Omental fat pad (tissue), 4 donors: ENCODE results near the gene PACRG. TPM values are rescaled to one million over a fixed set of nuclear protein-coding genes. Genes with fewer than 3 reads are reported as not detected.

ENCODE experiments used
- ATAC-seq: fragments of 150-250 bp; one replicate; pipeline ENCODE4 v1.9.1; 2016; ENCODE audit warnings: mild to moderate bottlenecking, moderate library complexity; ENCODE audit not compliant: low FRiP score
- DNase-seq: peaks from one replicate; pipeline ENCODE4 v3.0.0-alpha.2; 2019; ENCODE audit warnings: low spot score
- total RNA-seq, 4 donors: library from RNA; depleted of rRNA; stranded (reverse); fragments of >200 nt; gene quantifications; one replicate each; pipeline ENCODE4 v1.1.0, GENCODE V29; 2016
- TF ChIP-seq, protein P1 (sequence below), 3 donors: fragments of 450-650 bp; IDR thresholded peaks; one replicate each; pipeline ENCODE4 v1.5.1; 2016 to 2017; ENCODE audit warnings: antibody characterized with exemption in 3 of 3, mild to moderate bottlenecking in 3 of 3, moderate library complexity in 2 of 3

Gene PACRG
- total RNA-seq, 4 donors from 2014 or later, result 0.48 to 2.5 (median 1.3) TPM; not detected in 1

- no peak for ATAC-seq
- TF ChIP-seq, protein P1, sequence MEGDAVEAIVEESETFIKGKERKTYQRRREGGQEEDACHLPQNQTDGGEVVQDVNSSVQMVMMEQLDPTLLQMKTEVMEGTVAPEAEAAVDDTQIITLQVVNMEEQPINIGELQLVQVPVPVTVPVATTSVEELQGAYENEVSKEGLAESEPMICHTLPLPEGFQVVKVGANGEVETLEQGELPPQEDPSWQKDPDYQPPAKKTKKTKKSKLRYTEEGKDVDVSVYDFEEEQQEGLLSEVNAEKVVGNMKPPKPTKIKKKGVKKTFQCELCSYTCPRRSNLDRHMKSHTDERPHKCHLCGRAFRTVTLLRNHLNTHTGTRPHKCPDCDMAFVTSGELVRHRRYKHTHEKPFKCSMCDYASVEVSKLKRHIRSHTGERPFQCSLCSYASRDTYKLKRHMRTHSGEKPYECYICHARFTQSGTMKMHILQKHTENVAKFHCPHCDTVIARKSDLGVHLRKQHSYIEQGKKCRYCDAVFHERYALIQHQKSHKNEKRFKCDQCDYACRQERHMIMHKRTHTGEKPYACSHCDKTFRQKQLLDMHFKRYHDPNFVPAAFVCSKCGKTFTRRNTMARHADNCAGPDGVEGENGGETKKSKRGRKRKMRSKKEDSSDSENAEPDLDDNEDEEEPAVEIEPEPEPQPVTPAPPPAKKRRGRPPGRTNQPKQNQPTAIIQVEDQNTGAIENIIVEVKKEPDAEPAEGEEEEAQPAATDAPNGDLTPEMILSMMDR (IDR thresholded peaks at IDR 0.05), result no peak
Observed at GRCh38 chr6:162798546-162799266, 70.9 kb downstream of the PACRG start.

GRCh38 chr6:162814426-162814973 is 86.7 kb downstream of the PACRG start:
- ATAC-seq (no peak), DNase-seq (no peak)
- TF ChIP-seq, protein P1 (IDR thresholded peaks at IDR 0.05), result no peak

More at GRCh38 chr6:162798546-162799266, 70.9 kb downstream of the PACRG start:
- DNase-seq, result no peak

- ATAC-seq (no peak), DNase-seq (no peak)
- TF ChIP-seq, protein P1 (IDR thresholded peaks at IDR 0.05), result no peak
Observed at GRCh38 chr6:162817196-162817595, 89.4 kb downstream of the PACRG start.

- TF ChIP-seq, protein P1 (IDR thresholded peaks at IDR 0.05), result no peak
- DNase-seq, result no peak
- no peak for ATAC-seq
Observed at GRCh38 chr6:162819284-162819683, 91.5 kb downstream of the PACRG start.

DNA sequence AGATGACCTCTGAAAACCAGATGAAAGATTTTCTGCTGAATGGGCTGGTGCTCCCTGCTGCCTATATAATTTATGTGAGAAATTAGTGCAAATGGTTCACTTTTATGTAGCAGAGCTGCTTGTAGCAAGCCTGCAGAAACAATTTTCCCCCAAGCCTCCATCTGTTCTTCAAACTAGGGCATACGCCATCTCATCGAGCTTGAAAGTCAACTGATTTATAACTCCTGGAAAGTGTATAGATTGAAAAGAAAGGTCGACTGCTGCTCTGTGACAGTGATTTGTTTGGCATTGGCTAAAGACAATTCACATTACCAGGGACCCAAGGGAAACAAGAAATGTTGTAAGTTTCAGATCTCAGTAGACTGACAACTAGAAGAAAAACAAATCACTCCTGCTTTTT is 93.3 kb downstream of the PACRG start:
- no peak for ATAC-seq
- no peak for DNase-seq
- TF ChIP-seq, protein P1 (IDR thresholded peaks at IDR 0.05), result no peak

DNA sequence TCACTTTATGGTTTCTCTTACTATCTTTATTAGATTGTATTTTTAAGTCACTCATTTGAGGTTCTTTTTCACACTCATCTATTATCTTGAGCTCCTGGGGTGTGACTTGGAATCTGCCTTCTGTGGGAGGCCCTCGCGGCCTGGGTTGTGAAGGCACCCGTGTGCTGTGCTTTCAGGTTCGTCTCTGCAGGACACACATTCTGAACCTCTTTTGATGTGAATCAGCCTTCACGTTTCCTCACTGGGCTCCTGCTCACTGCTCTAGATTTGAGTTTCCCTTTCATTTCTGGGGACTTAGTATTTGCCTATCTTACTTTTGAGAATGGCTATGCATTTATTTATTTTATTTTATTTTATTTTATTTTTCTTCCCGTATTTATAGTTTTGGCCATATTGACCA is 97.8 kb downstream of the PACRG start:
- TF ChIP-seq, protein P1 (IDR thresholded peaks at IDR 0.05), result no peak
- DNase-seq, result no peak
- no peak for ATAC-seq
